Upper lobe of right lung (tissue), 1 donor: ENCODE results near the gene LGALS3BP. TPM values are rescaled to one million over a fixed set of nuclear protein-coding genes. Genes with fewer than 3 reads are reported as not detected.

ENCODE experiments used
- ATAC-seq: fragments of 200-7000 bp; cut with Tn5 transposase; one replicate; pipeline ENCODE4 v1.9.1; 2020; ENCODE audit warnings: mild to moderate bottlenecking, moderate library complexity
- DNase-seq: peaks from one replicate; pipeline ENCODE4 v3.0.0-alpha.2; 2020
- H3K27ac ChIP-seq: fragments of 200-600 bp; one replicate; pipeline ENCODE4 v1.8.0; 2022
- H3K27me3 ChIP-seq: fragments of 200-600 bp; one replicate; pipeline ENCODE4 v1.8.0; 2022; ENCODE audit warnings: mild to moderate bottlenecking
- H3K36me3 ChIP-seq: fragments of 200-600 bp; one replicate; pipeline ENCODE4 v1.8.0; 2022
- H3K4me1 ChIP-seq: fragments of 200-600 bp; one replicate; pipeline ENCODE4 v1.8.0; 2022
- H3K4me3 ChIP-seq: fragments of 200-600 bp; one replicate; pipeline ENCODE4 v1.8.0; 2022; ENCODE audit warnings: mild to moderate bottlenecking
- H3K9me3 ChIP-seq: fragments of 200-600 bp; one replicate; pipeline ENCODE4 v1.8.0; 2022
- CTCF ChIP-seq: fragments of 200-600 bp; IDR thresholded peaks from one replicate; pipeline ENCODE4 v1.8.0; 2022; ENCODE audit warnings: antibody characterized with exemption
- intact Hi-C: fragments of 100-400 bp; cut with DNase I; formaldehyde crosslinking; loops from one replicate; pipeline ENCODE4 v1.11.0; 2022
- total RNA-seq: library from RNA; stranded (reverse); fragmentation: NEBNext Ultra II Directional; extraction: Animal tissue kit (Norgen Biotek cat#: 25700); gene quantifications from one replicate; pipeline ENCODE4 v1.2.1, GENCODE V29; 2021
- donor health status: DM: no; HTN: yes; CAD: no; lungs with severe emphysema.

LGALS3BP gene
- total RNA-seq, 1 donor from 2014 or later, result 405 TPM

- Histone ChIP-seq H3K4me1 (peaks cover 20% of the 10 kb centered on the region), H3K36me3 (peaks cover 50% of the 10 kb centered on the region), H3K9me3 (no peaks in the 10 kb centered on the region), H3K27ac (no peak overlapping the region), H3K27me3 (no peaks in the 10 kb centered on the region), H3K4me3 (no peak overlapping the region)
- intact Hi-C loops, result no loop called here
- no peak for ATAC-seq
- TF ChIP-seq CTCF, result no peak
- peak; percentile 61 for DNase-seq
These were observed 10.8 kb upstream of the LGALS3BP start for GRCh38 chr17:78990349-78991016.

GRCh38 chr17:78988152-78988551 is 8.4 kb upstream of the LGALS3BP start:
- DNase-seq (no peak), ATAC-seq (no peak)
- H3K27ac ChIP-seq, result no peak overlapping the region
- peaks cover 33% of the 10 kb centered on the region for H3K36me3 ChIP-seq
- no peaks in the 10 kb centered on the region for H3K27me3 ChIP-seq
- no peaks in the 10 kb centered on the region for H3K9me3 ChIP-seq
- H3K4me1 ChIP-seq, result peaks cover 20% of the 10 kb centered on the region
- intact Hi-C loops, result no loop called here
- no peak overlapping the region for H3K4me3 ChIP-seq
- no peak for TF ChIP-seq CTCF

GRCh38 chr17:78986649-78987328 is 7.1 kb upstream of the LGALS3BP start:
- intact Hi-C loops, result no loop called here
- H3K27me3 ChIP-seq, result no peaks in the 10 kb centered on the region
- H3K4me3 ChIP-seq, result peak overlapping the region; percentile 44
- H3K36me3 ChIP-seq, result peaks cover 19% of the 10 kb centered on the region
- peaks cover 20% of the 10 kb centered on the region for H3K4me1 ChIP-seq
- H3K27ac ChIP-seq, result peak overlapping the region; percentile 84
- TF ChIP-seq CTCF, result no peak
- no peaks in the 10 kb centered on the region for H3K9me3 ChIP-seq
- DNase-seq (no peak), ATAC-seq (peak; percentile 81)

- Histone ChIP-seq H3K4me3 (peak overlapping the region; percentile 44), H3K27ac (peak overlapping the region; percentile 84), H3K36me3 (peaks cover 13% of the 10 kb centered on the region), H3K9me3 (no peaks in the 10 kb centered on the region), H3K4me1 (peaks cover 20% of the 10 kb centered on the region), H3K27me3 (no peaks in the 10 kb centered on the region)
- TF ChIP-seq CTCF, result peak; percentile 44
- intact Hi-C loops, result no loop called here
- DNase-seq (no peak), ATAC-seq (peak; percentile 84)
These were observed 6.4 kb upstream of the LGALS3BP start for GRCh38 chr17:78986048-78986648.

- no peak overlapping the region for H3K4me3 ChIP-seq
- DNase-seq (no peak), ATAC-seq (no peak)
- no peaks in the 10 kb centered on the region for H3K27me3 ChIP-seq
- peaks cover 20% of the 10 kb centered on the region for H3K4me1 ChIP-seq
- H3K27ac ChIP-seq, result peak overlapping the region; percentile 84
- TF ChIP-seq CTCF, result no peak
- intact Hi-C loops, result no loop called here
- H3K9me3 ChIP-seq, result no peaks in the 10 kb centered on the region
- peaks cover 6% of the 10 kb centered on the region for H3K36me3 ChIP-seq
These were observed 5.7 kb upstream of the LGALS3BP start for GRCh38 chr17:78985395-78985794.
